IMR-90 (cell line): ENCODE measurements around the gene LRRC7. TPM values are rescaled to one million over a fixed set of nuclear protein-coding genes. Genes with fewer than 3 reads are reported as not detected.

Experiments
- ATAC-seq: fragments of 200-7000 bp; cut with Tn5 transposase; 2 replicates; pipeline ENCODE4 v1.9.1; 2020; ENCODE audit warnings: low read depth, mild to moderate bottlenecking, moderate library complexity
- BruUV-seq: library from RNA; stranded (reverse); fragments of 400-500 nt; replicated peaks from 2 replicates; lab custom pipeline; 2021; lab: Mats Ljungman, UMichigan
- CTCF ChIA-PET: fragments of 300-600 bp; formaldehyde crosslinking; extraction: SDS; loops from one replicate; lab custom pipeline; 2021; ENCODE audit warnings: antibody characterized with exemption; lab: Yijun Ruan, JAX
- POLR2A ChIA-PET: fragments of 300-600 bp; sonication (Branson Sonifier 250); formaldehyde crosslinking; loops from one replicate; lab custom pipeline; 2022; ENCODE audit warnings: antibody characterized with exemption; ENCODE audit not compliant: unreplicated experiment; lab: Charles Lee
- DNase-seq: peaks from one replicate; pipeline ENCODE4 v3.0.0; 2013
- H2AFZ ChIP-seq: replicated peaks from 2 replicates; pipeline ENCODE3; 2013; ENCODE audit warnings: low read length, mild to moderate bottlenecking; ENCODE audit not compliant: poor library complexity
- H2AK5ac ChIP-seq: 2 replicates; pipeline ENCODE4 v1.6.1; 2013; ENCODE audit warnings: low read depth, low read length, inconsistent platforms
- H2AK9ac ChIP-seq: replicated peaks from 2 replicates; pipeline ENCODE3; 2013; ENCODE audit warnings: mild to moderate bottlenecking, low read depth, low read length, moderate library complexity; ENCODE audit not compliant: poor library complexity
- H2BK120ac ChIP-seq: 2 replicates; pipeline ENCODE4 v1.6.1; 2013; ENCODE audit warnings: low read depth, low read length, inconsistent platforms
- H2BK15ac ChIP-seq: 3 replicates; pipeline ENCODE4 v1.6.1; 2013; ENCODE audit warnings: low read depth, low read length, inconsistent platforms
- H2BK20ac ChIP-seq: 2 replicates; pipeline ENCODE4 v1.6.1; 2013; ENCODE audit warnings: low read depth, mild to moderate bottlenecking, inconsistent platforms, low read length, moderate library complexity
- H2BK5ac ChIP-seq: 2 replicates; pipeline ENCODE4 v1.6.1; 2013; ENCODE audit warnings: mild to moderate bottlenecking, low read depth, low read length, inconsistent platforms; ENCODE audit not compliant: poor library complexity, severe bottlenecking
- H3K14ac ChIP-seq: replicated peaks from 2 replicates; pipeline ENCODE4 v1.6.1; 2013; ENCODE audit warnings: low read depth, low read length, inconsistent platforms
- H3K18ac ChIP-seq: 2 replicates; pipeline ENCODE4 v1.6.1; 2013; ENCODE audit warnings: low read depth, low read length, control low read depth
- H3K23ac ChIP-seq: 2 replicates; pipeline ENCODE4 v1.6.1; 2013; ENCODE audit warnings: low read depth, low read length, inconsistent platforms
- H3K27ac ChIP-seq: 2 replicates; pipeline ENCODE4 v1.5.1; 2013; ENCODE audit warnings: mild to moderate bottlenecking, control low read depth, low read length; ENCODE audit not compliant: insufficient read depth
- H3K27me3 ChIP-seq: 2 replicates; pipeline ENCODE4 v1.6.1; 2013; ENCODE audit warnings: low read length; ENCODE audit not compliant: control insufficient read depth, insufficient read depth
- H3K36me3 ChIP-seq: 2 replicates; pipeline ENCODE4 v1.6.1; 2013; ENCODE audit warnings: low read length, mixed read lengths; ENCODE audit not compliant: control insufficient read depth, insufficient read depth
- H3K4ac ChIP-seq: 2 replicates; pipeline ENCODE4 v1.6.1; 2013; ENCODE audit warnings: low read depth, low read length, inconsistent platforms
- H3K4me1 ChIP-seq: 2 replicates; pipeline ENCODE4 v1.6.1; 2013; ENCODE audit warnings: low read length, mixed read lengths; ENCODE audit not compliant: control insufficient read depth, insufficient read depth
- H3K4me2 ChIP-seq: 2 replicates; pipeline ENCODE4 v1.6.1; 2013; ENCODE audit warnings: low read depth, mild to moderate bottlenecking, control low read depth, low read length, moderate library complexity
- H3K4me3 ChIP-seq: 2 replicates; pipeline ENCODE4 v1.5.1; 2013; ENCODE audit warnings: low read depth, mild to moderate bottlenecking, control low read depth, low read length, moderate library complexity; ENCODE audit not compliant: insufficient read depth
- H3K56ac ChIP-seq: 2 replicates; pipeline ENCODE4 v1.6.1; 2013; ENCODE audit warnings: low read length, inconsistent platforms; ENCODE audit not compliant: insufficient read depth; ENCODE audit errors: extremely low read depth
- H3K79me1 ChIP-seq, 2 experiments: 2 replicates each; pipeline ENCODE4 v1.6.1; 2013; ENCODE audit warnings: low read length in 2 of 2, inconsistent platforms in 1 of 2, low read depth in 1 of 2
- H3K9ac ChIP-seq: 2 replicates; pipeline ENCODE4 v1.6.1; 2013; ENCODE audit warnings: low read depth, low read length, control low read depth
- H3K9me1 ChIP-seq: 2 replicates; pipeline ENCODE4 v1.6.1; 2013; ENCODE audit warnings: low read length, inconsistent platforms; ENCODE audit not compliant: insufficient read depth
- H3K9me3 ChIP-seq: 2 replicates; pipeline ENCODE4 v1.6.1; 2013; ENCODE audit warnings: low read length; ENCODE audit not compliant: control insufficient read depth, insufficient read depth
- H4K20me1 ChIP-seq: 2 replicates; pipeline ENCODE4 v1.6.1; 2013; ENCODE audit warnings: low read length, inconsistent platforms; ENCODE audit not compliant: insufficient read depth
- H4K5ac ChIP-seq: 2 replicates; pipeline ENCODE4 v1.6.1; 2013; ENCODE audit warnings: mild to moderate bottlenecking, low read depth, low read length, control low read depth
- H4K8ac ChIP-seq, 2 experiments: 2 replicates each; pipeline ENCODE4 v1.6.1; 2013; ENCODE audit warnings: low read depth in 2 of 2, low read length in 2 of 2, control low read depth in 1 of 2, inconsistent platforms in 1 of 2
- H4K91ac ChIP-seq: 2 replicates; pipeline ENCODE4 v1.6.1; 2013; ENCODE audit warnings: low read depth, low read length, inconsistent platforms; ENCODE audit not compliant: insufficient read depth
- BHLHE40 ChIP-seq: fragments of 150-350 bp; IDR thresholded peaks from 2 replicates; pipeline ENCODE4 v1.6.1; 2016; ENCODE audit warnings: mild to moderate bottlenecking, low read depth, low read length
- CEBPB ChIP-seq: IDR thresholded peaks from 2 replicates; pipeline ENCODE4 v1.6.1; 2012; ENCODE audit warnings: low read depth, low read length, improper control_type of control experiment
- CHD1 ChIP-seq: IDR thresholded peaks from 2 replicates; pipeline ENCODE4 v1.6.1; 2012; ENCODE audit warnings: low read depth, low read length, improper control_type of control experiment
- FOS ChIP-seq: fragments of 150-350 bp; IDR thresholded peaks from 2 replicates; pipeline ENCODE4 v1.6.1; 2016; ENCODE audit warnings: low read depth, low read length
- MAFK ChIP-seq: IDR thresholded peaks from 2 replicates; pipeline ENCODE4 v1.6.1; 2012; ENCODE audit warnings: low read depth, low read length, improper control_type of control experiment
- MAZ ChIP-seq: IDR thresholded peaks from 2 replicates; pipeline ENCODE4 v1.6.1; 2012; ENCODE audit warnings: low read depth, mild to moderate bottlenecking, low read length, improper control_type of control experiment, moderate library complexity, borderline replicate concordance
- MXI1 ChIP-seq: IDR thresholded peaks from 2 replicates; pipeline ENCODE4 v1.6.1; 2012; ENCODE audit warnings: low read depth, mild to moderate bottlenecking, low read length, moderate library complexity, borderline replicate concordance
- NFE2L2 ChIP-seq: fragments of 150-350 bp; IDR thresholded peaks from 2 replicates; pipeline ENCODE4 v1.6.1; 2016; ENCODE audit warnings: low read depth, mild to moderate bottlenecking, low read length
- POLR2A ChIP-seq: IDR thresholded peaks from 2 replicates; pipeline ENCODE4 v1.6.1; 2012; ENCODE audit warnings: mild to moderate bottlenecking, low read depth, low read length
- RAD21 ChIP-seq: IDR thresholded peaks from 2 replicates; pipeline ENCODE4 v1.6.1; 2012; ENCODE audit warnings: low read length, improper control_type of control experiment
- RCOR1 ChIP-seq: IDR thresholded peaks from 2 replicates; pipeline ENCODE4 v1.6.1; 2012; ENCODE audit warnings: mild to moderate bottlenecking, low read length, improper control_type of control experiment; ENCODE audit not compliant: insufficient replicate concordance
- RFX5 ChIP-seq: IDR thresholded peaks from 2 replicates; pipeline ENCODE4 v1.8.0; 2012; ENCODE audit warnings: low read depth, mild to moderate bottlenecking, low read length, moderate library complexity
- SMC3 ChIP-seq: fragments of 150-350 bp; IDR thresholded peaks from 2 replicates; pipeline ENCODE4 v1.6.1; 2016; ENCODE audit warnings: low read depth, mild to moderate bottlenecking, antibody characterized with exemption, low read length, moderate library complexity
- dilution Hi-C: fragments of 300-500 bp; cut with HindIII; formaldehyde crosslinking; loops from one replicate; pipeline ENCODE4 v1.14.3; 2018; ENCODE audit warnings: low sequenced_read_pairs; ENCODE audit not compliant: unreplicated experiment
- in situ Hi-C: fragments of 300-500 bp; cut with MboI; formaldehyde crosslinking; loops from 3 replicates; pipeline ENCODE4 v1.14.3; 2019; ENCODE audit warnings: low sequenced_read_pairs, inconsistent platforms, mixed read lengths
- intact Hi-C: fragments of 100-400 bp; cut with micrococcal nuclease; formaldehyde crosslinking; loops from 2 replicates; pipeline ENCODE4 v1.10.0; 2022
- polyA plus RNA-seq, 3 experiments: library from polyadenylated mRNA; depleted of rRNA; stranded (reverse); fragments of >200 nt; gene quantifications; 2 replicates each; pipeline ENCODE4 v1.2.3, GENCODE V29; 2012; ENCODE audit warnings: low replicate concordance in 1 of 3
- total RNA-seq: library from RNA; depleted of rRNA; stranded (reverse); fragments of >200 nt; gene quantifications from 2 replicates; pipeline ENCODE4 v1.2.3, GENCODE V29; 2012
- TF ChIP-seq, protein P1 (sequence below): fragments of 150-350 bp; IDR thresholded peaks from 2 replicates; pipeline ENCODE4 v1.6.1; 2017; ENCODE audit warnings: mild to moderate bottlenecking, antibody characterized with exemption, low read length, low read depth
- TF ChIP-seq, protein P2 (sequence below): fragments of 150-350 bp; IDR thresholded peaks from 2 replicates; pipeline ENCODE4 v1.6.1; 2016; ENCODE audit warnings: low read depth, mild to moderate bottlenecking, low read length, moderate library complexity, borderline replicate concordance
- TF ChIP-seq, protein P3 (sequence below): conservative IDR thresholded peaks from 2 replicates; pipeline ENCODE4 v1.5.1; 2012; ENCODE audit warnings: mild to moderate bottlenecking, low read depth, low read length, improper control_type of control experiment

Gene LRRC7
- total and polyA plus RNA-seq, 2 of the 4 experiments (the other 2 are of a cell fraction): under 0.01 to 0.02 TPM

DNA sequence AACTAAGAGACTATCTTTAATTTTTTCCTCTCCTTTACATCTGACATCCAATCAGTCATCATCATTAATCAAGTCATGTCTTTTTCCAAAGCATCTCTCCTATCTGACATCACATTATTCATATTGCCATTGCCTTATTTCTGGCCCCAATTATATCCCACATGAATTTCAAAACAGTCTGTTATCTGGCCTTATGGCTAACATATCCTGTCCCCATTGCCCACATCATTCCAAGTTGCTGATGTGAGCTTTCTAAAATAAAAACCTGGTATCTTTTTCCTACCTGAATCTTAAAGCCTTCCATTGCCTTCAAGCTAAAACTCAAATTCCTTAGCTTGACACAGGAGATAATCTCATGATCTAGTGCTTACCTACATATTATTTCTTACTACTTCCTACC, 353.8 kb downstream of the LRRC7 start:
- no peak overlapping the region for H3K4me3 ChIP-seq
- no peak overlapping the region for H3K23ac ChIP-seq
- no peaks in the 10 kb centered on the region for H3K4me1 ChIP-seq
- no peak overlapping the region for H2AK5ac ChIP-seq
- CTCF ChIA-PET: no interaction called here
- no peak overlapping the region for H2BK5ac ChIP-seq
- no peak overlapping the region for H2BK20ac ChIP-seq
- POLR2A ChIA-PET: no interaction called here
- dilution Hi-C loops: no loop called here
- H3K14ac ChIP-seq: no peak overlapping the region
- no peak overlapping the region for H4K5ac ChIP-seq
- no peaks in the 10 kb centered on the region for H3K9me1 ChIP-seq
- H3K36me3 ChIP-seq: no peaks in the 10 kb centered on the region
- no peak overlapping the region for H3K27ac ChIP-seq
- no peak overlapping the region for H2BK120ac ChIP-seq
- H3K18ac ChIP-seq: no peak overlapping the region
- no peaks in the 10 kb centered on the region for H4K20me1 ChIP-seq
- no peak for DNase-seq
- H3K27me3 ChIP-seq: no peaks in the 10 kb centered on the region
- no peak overlapping the region for H4K91ac ChIP-seq
- H3K9ac ChIP-seq: no peak overlapping the region
- H4K8ac ChIP-seq: no peak overlapping the region
- no peak overlapping the region for H3K4ac ChIP-seq
- no peaks in the 10 kb centered on the region for H3K79me1 ChIP-seq
- H3K56ac ChIP-seq: no peak overlapping the region
- no peak overlapping the region for H2AK9ac ChIP-seq
- H3K4me2 ChIP-seq: no peak overlapping the region
- H2BK15ac ChIP-seq: no peak overlapping the region
- no peaks in the 10 kb centered on the region for H3K9me3 ChIP-seq
- TF ChIP-seq POLR2A (no peak), RFX5 (no peak), MAFK (no peak), RCOR1 (no peak), BHLHE40 (no peak), SMC3 (no peak), CHD1 (no peak), FOS (no peak), MXI1 (no peak), RAD21 (no peak), NFE2L2 (no peak), CEBPB (no peak), MAZ (no peak)
- TF ChIP-seq, protein P1, sequence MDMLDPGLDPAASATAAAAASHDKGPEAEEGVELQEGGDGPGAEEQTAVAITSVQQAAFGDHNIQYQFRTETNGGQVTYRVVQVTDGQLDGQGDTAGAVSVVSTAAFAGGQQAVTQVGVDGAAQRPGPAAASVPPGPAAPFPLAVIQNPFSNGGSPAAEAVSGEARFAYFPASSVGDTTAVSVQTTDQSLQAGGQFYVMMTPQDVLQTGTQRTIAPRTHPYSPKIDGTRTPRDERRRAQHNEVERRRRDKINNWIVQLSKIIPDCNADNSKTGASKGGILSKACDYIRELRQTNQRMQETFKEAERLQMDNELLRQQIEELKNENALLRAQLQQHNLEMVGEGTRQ: no peak
- TF ChIP-seq, protein P2, sequence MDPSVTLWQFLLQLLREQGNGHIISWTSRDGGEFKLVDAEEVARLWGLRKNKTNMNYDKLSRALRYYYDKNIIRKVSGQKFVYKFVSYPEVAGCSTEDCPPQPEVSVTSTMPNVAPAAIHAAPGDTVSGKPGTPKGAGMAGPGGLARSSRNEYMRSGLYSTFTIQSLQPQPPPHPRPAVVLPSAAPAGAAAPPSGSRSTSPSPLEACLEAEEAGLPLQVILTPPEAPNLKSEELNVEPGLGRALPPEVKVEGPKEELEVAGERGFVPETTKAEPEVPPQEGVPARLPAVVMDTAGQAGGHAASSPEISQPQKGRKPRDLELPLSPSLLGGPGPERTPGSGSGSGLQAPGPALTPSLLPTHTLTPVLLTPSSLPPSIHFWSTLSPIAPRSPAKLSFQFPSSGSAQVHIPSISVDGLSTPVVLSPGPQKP: no peak
- TF ChIP-seq, protein P3, sequence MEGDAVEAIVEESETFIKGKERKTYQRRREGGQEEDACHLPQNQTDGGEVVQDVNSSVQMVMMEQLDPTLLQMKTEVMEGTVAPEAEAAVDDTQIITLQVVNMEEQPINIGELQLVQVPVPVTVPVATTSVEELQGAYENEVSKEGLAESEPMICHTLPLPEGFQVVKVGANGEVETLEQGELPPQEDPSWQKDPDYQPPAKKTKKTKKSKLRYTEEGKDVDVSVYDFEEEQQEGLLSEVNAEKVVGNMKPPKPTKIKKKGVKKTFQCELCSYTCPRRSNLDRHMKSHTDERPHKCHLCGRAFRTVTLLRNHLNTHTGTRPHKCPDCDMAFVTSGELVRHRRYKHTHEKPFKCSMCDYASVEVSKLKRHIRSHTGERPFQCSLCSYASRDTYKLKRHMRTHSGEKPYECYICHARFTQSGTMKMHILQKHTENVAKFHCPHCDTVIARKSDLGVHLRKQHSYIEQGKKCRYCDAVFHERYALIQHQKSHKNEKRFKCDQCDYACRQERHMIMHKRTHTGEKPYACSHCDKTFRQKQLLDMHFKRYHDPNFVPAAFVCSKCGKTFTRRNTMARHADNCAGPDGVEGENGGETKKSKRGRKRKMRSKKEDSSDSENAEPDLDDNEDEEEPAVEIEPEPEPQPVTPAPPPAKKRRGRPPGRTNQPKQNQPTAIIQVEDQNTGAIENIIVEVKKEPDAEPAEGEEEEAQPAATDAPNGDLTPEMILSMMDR: no peak
- in situ Hi-C loops: no loop called here
- no TSS peak for BruUV-seq
- no peak for ATAC-seq
- H2AFZ ChIP-seq: no peak overlapping the region
- intact Hi-C loops: no loop called here
